HL-60 (cell line): ENCODE data around the gene MAD1L1.
"Not testable (repeated sequence)": the region's sequence is repeated elsewhere in the genome, so short reads cannot be mapped to it uniquely, and the experiment has no call there.

ENCODE experiments used
- DNase-seq, 2 experiments: peaks; one replicate each; pipeline ENCODE4 v3.0.0-alpha.2; 2010 to 2020; ENCODE audit warnings: low read depth in 1 of 2, low spot score in 1 of 2
- H3K27ac ChIP-seq: fragments of 250-450 bp; sonication (Bioruptor Pico); replicated peaks from 2 replicates; pipeline ENCODE4 v1.5.1; 2020; ENCODE audit warnings: mild to moderate bottlenecking, moderate library complexity
- H3K27me3 ChIP-seq: fragments of 250-450 bp; sonication (Bioruptor Pico); 2 replicates; pipeline ENCODE4 v1.5.1; 2021; ENCODE audit warnings: mild to moderate bottlenecking, moderate library complexity; ENCODE audit not compliant: insufficient read depth, poor library complexity, severe bottlenecking
- H3K4me3 ChIP-seq: replicated peaks from 2 replicates; pipeline ENCODE4 v1.5.1; 2011; ENCODE audit warnings: mild to moderate bottlenecking, control low read depth, low read length; ENCODE audit not compliant: insufficient read depth
- CTCF ChIP-seq: IDR thresholded peaks from one replicate; pipeline ENCODE4 v1.5.1; 2011; ENCODE audit warnings: low read length, control low read depth, inconsistent platforms; ENCODE audit not compliant: insufficient read depth
- GABPA ChIP-seq: IDR thresholded peaks from 2 replicates; pipeline ENCODE4 v1.6.1; 2012; ENCODE audit warnings: low read depth
- POLR2AphosphoS5 ChIP-seq: IDR thresholded peaks from 2 replicates; pipeline ENCODE4 v1.6.1; 2012; ENCODE audit warnings: low read depth
- REST ChIP-seq: IDR thresholded peaks from 2 replicates; pipeline ENCODE4 v1.6.1; 2012; ENCODE audit warnings: low read depth; ENCODE audit not compliant: insufficient replicate concordance
- SPI1 ChIP-seq: IDR thresholded peaks from 2 replicates; pipeline ENCODE4 v1.6.1; 2012; ENCODE audit warnings: low read depth, mild to moderate bottlenecking, borderline replicate concordance

MAD1L1 gene

GRCh38 chr7:2038931-2039728 is 193.6 kb downstream of the MAD1L1 start:
- no peaks in the 10 kb centered on the region for H3K27me3 ChIP-seq
- no peak overlapping the region for H3K27ac ChIP-seq
- no peak for DNase-seq
- no peak for TF ChIP-seq POLR2AphosphoS5
- TF ChIP-seq REST = no peak
- no peak for TF ChIP-seq GABPA
- no peak for TF ChIP-seq CTCF
- TF ChIP-seq SPI1 = no peak
- H3K4me3 ChIP-seq = no peak overlapping the region

GRCh38 chr7:2037808-2038522 is 194.8 kb downstream of the MAD1L1 start:
- Histone ChIP-seq H3K27ac (no peak overlapping the region), H3K27me3 (no peaks in the 10 kb centered on the region), H3K4me3 (no peak overlapping the region)
- DNase-seq = no peak
- TF ChIP-seq REST = no peak
- TF ChIP-seq CTCF = no peak
- no peak for TF ChIP-seq GABPA
- no peak for TF ChIP-seq POLR2AphosphoS5
- TF ChIP-seq SPI1 = no peak

GRCh38 chr7:2037301-2037807 is 195.4 kb downstream of the MAD1L1 start:
- H3K4me3 ChIP-seq = no peak overlapping the region
- H3K27ac ChIP-seq = no peak overlapping the region

GRCh38 chr7:2036786-2037185 is 196.0 kb downstream of the MAD1L1 start:
- DNase-seq = no peak
- Histone ChIP-seq H3K4me3 (no peak overlapping the region), H3K27me3 (no peaks in the 10 kb centered on the region), H3K27ac (no peak overlapping the region)
- TF ChIP-seq SPI1 = no peak
- no peak for TF ChIP-seq GABPA
- TF ChIP-seq POLR2AphosphoS5 = no peak
- TF ChIP-seq REST = no peak
- no peak for TF ChIP-seq CTCF

More at GRCh38 chr7:2037301-2037807, 195.4 kb downstream of the MAD1L1 start:
- no peak for DNase-seq
- no peaks in the 10 kb centered on the region for H3K27me3 ChIP-seq
- TF ChIP-seq POLR2AphosphoS5 = no peak
- TF ChIP-seq SPI1 = no peak

- H3K27me3 ChIP-seq, DNase-seq, H3K4me3 ChIP-seq, H3K27ac ChIP-seq: not testable (repeated sequence)
Measured at GRCh38 chr7:2036201-2036600, 196.5 kb downstream of the MAD1L1 start.
